SU-DHL-6 (cell line): ENCODE data around the gene MGAM2.

Experiments used
- CTCF ChIP-seq: fragments of 200-600 bp; sonication (generic); IDR thresholded peaks from one replicate; pipeline ENCODE4 v1.5.1; 2017; ENCODE audit warnings: antibody characterized with exemption, mild to moderate bottlenecking, low read length, moderate library complexity; ENCODE audit not compliant: insufficient read depth, poor library complexity, severe bottlenecking
- EZH2phosphoT487 ChIP-seq: fragments of 200-600 bp; sonication (generic), shearing (Covaris generic); conservative IDR thresholded peaks from 2 replicates; pipeline ENCODE4 v1.6.1; 2018; ENCODE audit warnings: mild to moderate bottlenecking, antibody characterized with exemption, low read length, moderate library complexity, mixed read lengths

GRCh38 chr7:142100634-142101033 lies 10.9 kb upstream of the MGAM2 start:
- no peak for TF ChIP-seq EZH2phosphoT487
- TF ChIP-seq CTCF: no peak
